SH-SY5Y (cell line): Measurements from ENCODE around the gene LYSMD1.

ENCODE experiments used
- GATA2 ChIP-seq: IDR thresholded peaks from 2 replicates; pipeline ENCODE4 v1.6.1; 2011; ENCODE audit warnings: mild to moderate bottlenecking, low read depth, low read length
- GATA3 ChIP-seq: IDR thresholded peaks from 2 replicates; pipeline ENCODE4 v1.6.1; 2011; ENCODE audit warnings: low read depth, mild to moderate bottlenecking, low read length, moderate library complexity

DNA sequence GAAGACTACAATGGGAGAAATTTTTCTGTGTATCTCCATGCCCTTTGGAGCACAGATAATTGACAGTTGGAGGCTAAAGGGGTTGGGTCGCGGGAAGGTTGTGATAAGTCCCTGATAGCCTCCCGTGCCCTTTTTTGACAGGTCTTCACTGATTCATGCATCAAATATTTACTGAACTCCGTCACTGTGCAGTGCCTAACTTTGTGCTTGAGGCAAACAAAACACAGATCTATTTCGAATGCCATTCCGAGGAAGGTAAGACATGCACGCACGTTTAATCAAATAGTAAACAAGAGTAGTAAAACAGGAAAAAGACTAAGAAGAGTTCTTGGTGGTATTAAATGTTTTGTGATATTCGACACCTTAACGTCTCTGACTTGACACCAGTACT, 32.2 kb upstream of the LYSMD1 start:
- TF ChIP-seq GATA2 (no peak), GATA3 (no peak)
